HepG2 (cell line): ENCODE measurements around the gene NFKBIZ. TPM values are rescaled to one million over a fixed set of nuclear protein-coding genes. Genes with fewer than 3 reads are reported as not detected.
A peak's percentile ranks its signal among the peaks of the same experiment; 100 is the strongest.

ENCODE experiments used
- DR1 ChIP-seq: sonication (generic); formaldehyde crosslinking; IDR thresholded peaks from 2 replicates; pipeline ENCODE4 v1.8.0; 2021; ENCODE audit warnings: mild to moderate bottlenecking, missing genetic modification reagents, inconsistent platforms
- FOXA3 ChIP-seq: IDR thresholded peaks from 2 replicates; pipeline ENCODE4 v1.6.1; 2016; ENCODE audit warnings: missing genetic modification reagents, missing compliant biosample characterization
- GPBP1L1 ChIP-seq: sonication (generic); formaldehyde crosslinking; IDR thresholded peaks from 2 replicates; pipeline ENCODE4 v1.5.0; 2020; ENCODE audit warnings: mild to moderate bottlenecking, missing genetic modification reagents
- HIVEP1 ChIP-seq: sonication (generic); formaldehyde crosslinking; IDR thresholded peaks from 2 replicates; pipeline ENCODE4 v1.4.0; 2020; ENCODE audit warnings: mild to moderate bottlenecking, missing genetic modification reagents
- IRF9 ChIP-seq: sonication (generic); formaldehyde crosslinking; IDR thresholded peaks from 2 replicates; pipeline ENCODE4 v1.8.0; 2022; ENCODE audit warnings: missing genetic modification reagents, mild to moderate bottlenecking, borderline replicate concordance
- LCORL ChIP-seq, 2 experiments: fragments of 450-650 bp in 1 of 2; sonication (generic) in 1 of 2; formaldehyde crosslinking in 1 of 2; IDR thresholded peaks; 2 replicates each; pipeline versions ENCODE4 v1.5.0 to v1.6.1; 2017 to 2020; ENCODE audit warnings: antibody characterized with exemption in 1 of 2, missing genetic modification reagents in 1 of 2
- NCOA2 ChIP-seq: sonication (generic); formaldehyde crosslinking; IDR thresholded peaks from 2 replicates; pipeline ENCODE4 v1.8.0; 2022; ENCODE audit warnings: inconsistent platforms
- PAWR ChIP-seq: sonication (generic); formaldehyde crosslinking; IDR thresholded peaks from 2 replicates; pipeline ENCODE4 v1.4.0; 2020; ENCODE audit warnings: missing genetic modification reagents, mild to moderate bottlenecking, borderline replicate concordance
- POLR2G ChIP-seq: fragments of 200-400 bp; formaldehyde crosslinking; IDR thresholded peaks from 2 replicates; pipeline ENCODE4 v1.6.1; 2018; ENCODE audit warnings: mild to moderate bottlenecking, low read depth, low read length, moderate library complexity
- RARA ChIP-seq: IDR thresholded peaks from 2 replicates; pipeline ENCODE4 v1.6.1; 2016; ENCODE audit warnings: missing genetic modification reagents, missing compliant biosample characterization
- ZBTB7A ChIP-seq: sonication (generic); formaldehyde crosslinking; IDR thresholded peaks from 2 replicates; pipeline ENCODE4 v1.8.0; 2022; ENCODE audit warnings: mild to moderate bottlenecking, missing genetic modification reagents
- ZFP36L1 ChIP-seq: sonication (generic); formaldehyde crosslinking; IDR thresholded peaks from 2 replicates; pipeline ENCODE4 v1.8.0; 2022; ENCODE audit warnings: mild to moderate bottlenecking, missing genetic modification reagents, moderate library complexity
- ZKSCAN8 ChIP-seq: IDR thresholded peaks from 2 replicates; pipeline ENCODE4 v1.6.1; 2016; ENCODE audit warnings: borderline replicate concordance, missing genetic modification reagents, missing compliant biosample characterization
- ZMAT3 ChIP-seq: sonication (generic); formaldehyde crosslinking; conservative IDR thresholded peaks from 2 replicates; pipeline ENCODE4 v1.7.0; 2021; ENCODE audit warnings: missing genetic modification reagents
- ZNF276 ChIP-seq: sonication (generic); formaldehyde crosslinking; IDR thresholded peaks from 2 replicates; pipeline ENCODE4 v1.4.0; 2020; ENCODE audit warnings: mild to moderate bottlenecking, low read depth, missing genetic modification reagents
- ZNF280B ChIP-seq: sonication (generic); formaldehyde crosslinking; IDR thresholded peaks from 2 replicates; pipeline ENCODE4 v1.5.0; 2020; ENCODE audit warnings: missing genetic modification reagents, mild to moderate bottlenecking, borderline replicate concordance
- ZNF3 ChIP-seq: IDR thresholded peaks from 2 replicates; pipeline ENCODE4 v1.7.0; 2017; ENCODE audit warnings: inconsistent platforms
- ZNF350 ChIP-seq: sonication (generic); formaldehyde crosslinking; IDR thresholded peaks from 2 replicates; pipeline ENCODE4 v1.4.0; 2020; ENCODE audit warnings: mild to moderate bottlenecking, low read depth, missing genetic modification reagents, borderline replicate concordance
- ZNF782 ChIP-seq: sonication (generic); formaldehyde crosslinking; IDR thresholded peaks from 2 replicates; pipeline ENCODE4 v1.4.0; 2020; ENCODE audit warnings: missing genetic modification reagents, mild to moderate bottlenecking, borderline replicate concordance
- ZNF850 ChIP-seq: sonication (generic); formaldehyde crosslinking; conservative IDR thresholded peaks from 2 replicates; pipeline ENCODE4 v1.9.0; 2021; ENCODE audit warnings: mild to moderate bottlenecking, missing genetic modification reagents
- polyA plus RNA-seq, 8 experiments: library from polyadenylated mRNA; depleted of rRNA in 3 of 8; stranded (reverse) in 7 of 8; unstranded in 1 of 8; fragments of >200 nt; fragmentation: Illumina TruSeq in 4 of 8; extraction: Trizol in 4 of 8; gene quantifications; 2 replicates each; pipeline versions ENCODE4 v1.2.1 to v1.2.3, GENCODE V29; 2011 to 2016; ENCODE audit warnings: low read depth in 4 of 8, missing spikeins in 1 of 8, mixed read lengths in 1 of 8; ENCODE audit not compliant: insufficient read depth in 1 of 8
- total RNA-seq, 5 experiments: library from RNA; depleted of rRNA; stranded (reverse); fragments of >200 nt; fragmentation: Illumina TruSeq; extraction: Trizol; gene quantifications; 2 replicates each; pipeline ENCODE4 v1.2.3, GENCODE V29; 2016; ENCODE audit warnings: low read depth in 1 of 5

Gene NFKBIZ
- total and polyA plus RNA-seq, 2 of the 13 experiments (the other 11 are each of a cell fraction or from before 2014, with no cell fraction given) = 25.9 to 60.6 TPM

- TF ChIP-seq IRF9 (CRISPR knock-in tag) (0 out of 2 replicates have a peak, but pooled peaks have one; percentile 65), NCOA2 (peak; percentile 9; the same call in 1 of the 2 replicates), ZNF3 (CRISPR knock-in tag) (no peak), GPBP1L1 (no peak), ZBTB7A (CRISPR knock-in tag) (no peak), POLR2G (peak; percentile 81), ZNF782 (CRISPR knock-in tag) (no peak), FOXA3 (no peak), LCORL (IDR thresholded peaks at IDR 0.05) (no peak), LCORL (CRISPR knock-in tag; IDR thresholded peaks at IDR 0.05) (0 out of 2 replicates have a peak, but pooled peaks have one; percentile 38), RARA (CRISPR knock-in tag) (peak; percentile 32; the same call in 1 of the 2 replicates), ZNF850 (CRISPR knock-in tag) (no peak), DR1 (CRISPR knock-in tag) (0 out of 2 replicates have a peak, but pooled peaks have one; percentile 38), HIVEP1 (CRISPR knock-in tag) (peak; percentile 66; the same call in 1 of the 2 replicates), ZNF350 (peak; percentile 59; the same call in 1 of the 2 replicates), PAWR (no peak), ZNF276 (CRISPR knock-in tag) (0 out of 2 replicates have a peak, but pooled peaks have one; percentile 72), ZFP36L1 (CRISPR knock-in tag) (0 out of 2 replicates have a peak, but pooled peaks have one; percentile 47), ZMAT3 (no peak), ZKSCAN8 (no peak), ZNF280B (CRISPR knock-in tag) (0 out of 2 replicates have a peak, but pooled peaks have one; percentile 23)
Observed at GRCh38 chr3:101827211-101828174, 21.8 kb upstream of the NFKBIZ start (continued).
